GM19328 (cell line): ENCODE measurements around the gene PCDH17.

Source experiments
- ATAC-seq: cut with Tn5 transposase; IDR thresholded peaks from one replicate; pipeline ENCODE4 v1.9.1; 2021; ENCODE audit warnings: mild to moderate bottlenecking, moderate library complexity; ENCODE audit not compliant: unreplicated experiment

Gene PCDH17

GRCh38 chr13:57724486-57725272 lies 93.1 kb downstream of the PCDH17 start:
- no peak for ATAC-seq

GRCh38 chr13:57725480-57725879 lies 93.9 kb downstream of the PCDH17 start:
- no peak for ATAC-seq

GRCh38 chr13:57726981-57727380 lies 95.4 kb downstream of the PCDH17 start:
- ATAC-seq = no peak

GRCh38 chr13:57734306-57734705 lies 102.8 kb downstream of the PCDH17 start:
- no peak for ATAC-seq

- no peak for ATAC-seq
Measured at GRCh38 chr13:57739089-57739488, 107.5 kb downstream of the PCDH17 start.

GRCh38 chr13:57739543-57740190 lies 108.1 kb downstream of the PCDH17 start:
- no peak for ATAC-seq

- no peak for ATAC-seq
Measured at GRCh38 chr13:57740719-57741118, 109.2 kb downstream of the PCDH17 start.

- ATAC-seq = no peak
Measured at GRCh38 chr13:57748096-57748495, 116.6 kb downstream of the PCDH17 start.

- no peak for ATAC-seq
Measured at GRCh38 chr13:57760951-57761350, 129.4 kb downstream of the PCDH17 start.

GRCh38 chr13:57763689-57764088 lies 132.1 kb downstream of the PCDH17 start:
- no peak for ATAC-seq
